Measurements from ENCODE around the gene PIGV.

Gene PIGV

GRCh38 chr1:26768755-26769154, 19.0 kb upstream of the PIGV start:
- in situ Hi-C loops (cut with HindIII; ENCODE audit: low sequenced_read_pairs), result no loop called here
- H3K4me3 ChIP-seq (ENCODE audit: low read depth, low read length), result no peak overlapping the region
- DNase-seq (ENCODE audit: low read depth, low spot score), result peak; percentile 53
- TF ChIP-seq CTCF (IDR thresholded peaks at IDR 0.05; ENCODE audit: low read depth, low read length), result no peak

GRCh38 chr1:26771285-26771642, 16.5 kb upstream of the PIGV start:
- DNase-seq (ENCODE audit: low read depth, low spot score), result no peak
- no peak for TF ChIP-seq CTCF (IDR thresholded peaks at IDR 0.05; ENCODE audit: low read depth, low read length)
- in situ Hi-C loops (cut with HindIII; ENCODE audit: low sequenced_read_pairs), result no loop called here
- no peak overlapping the region for H3K4me3 ChIP-seq (ENCODE audit: low read depth, low read length)

GRCh38 chr1:26771643-26772321, 16.0 kb upstream of the PIGV start:
- DNase-seq (ENCODE audit: low read depth, low spot score), result peak; percentile 96
- in situ Hi-C loops (cut with HindIII; ENCODE audit: low sequenced_read_pairs), result no loop called here
- TF ChIP-seq CTCF (IDR thresholded peaks at IDR 0.05; ENCODE audit: low read depth, low read length), result no peak
- no peak overlapping the region for H3K4me3 ChIP-seq (ENCODE audit: low read depth, low read length)

GRCh38 chr1:26772687-26773086, 15.1 kb upstream of the PIGV start:
- H3K4me3 ChIP-seq (ENCODE audit: low read depth, low read length), result no peak overlapping the region
- in situ Hi-C loops (cut with HindIII; ENCODE audit: low sequenced_read_pairs), result no loop called here
- no peak for TF ChIP-seq CTCF (IDR thresholded peaks at IDR 0.05; ENCODE audit: low read depth, low read length)
- peak; percentile 86 for DNase-seq (ENCODE audit: low read depth, low spot score)

GRCh38 chr1:26774462-26774861, 13.3 kb upstream of the PIGV start:
- TF ChIP-seq CTCF (IDR thresholded peaks at IDR 0.05; ENCODE audit: low read depth, low read length), result no peak
- no peak overlapping the region for H3K4me3 ChIP-seq (ENCODE audit: low read depth, low read length)
- in situ Hi-C loops (cut with HindIII; ENCODE audit: low sequenced_read_pairs), result no loop called here

GRCh38 chr1:26775666-26776065, 12.1 kb upstream of the PIGV start:
- TF ChIP-seq CTCF (IDR thresholded peaks at IDR 0.05; ENCODE audit: low read depth, low read length), result no peak
- in situ Hi-C loops (cut with HindIII; ENCODE audit: low sequenced_read_pairs), result no loop called here

More at GRCh38 chr1:26774462-26774861, 13.3 kb upstream of the PIGV start:
- no peak for DNase-seq (ENCODE audit: low read depth, low spot score)

More at GRCh38 chr1:26775666-26776065, 12.1 kb upstream of the PIGV start:
- H3K4me3 ChIP-seq (ENCODE audit: low read depth, low read length), result no peak overlapping the region
- no peak for DNase-seq (ENCODE audit: low read depth, low spot score)
